ENCODE data around the gene NPB. TPM values are rescaled to one million over a fixed set of nuclear protein-coding genes. Genes with fewer than 3 reads are reported as not detected.

The NPB gene
- total RNA-seq, 2 experiments from 2014 or later, result not detected

- POLR2A ChIA-PET, result no interaction called here
These were observed 2.0 kb downstream of the NPB start for GRCh38 chr17:81903896-81904599.

GRCh38 chr17:81904600-81905423, 2.8 kb downstream of the NPB start:
- CTCF ChIA-PET, result no interaction called here
- DNase-seq, result no peak
- Mint-ChIP-seq H3K36me3 (peaks cover 15% of the 10 kb centered on the region), H3K9me3 (no peaks in the 10 kb centered on the region), H3K4me1 (ENCODE audit: low read depth) (peaks cover 8% of the 10 kb centered on the region), H3K27ac (no peak overlapping the region), H3K4me3 (no peak overlapping the region), H3K27me3 (peaks cover 8% of the 10 kb centered on the region)
- POLR2A ChIA-PET, result no interaction called here
- intact Hi-C loops (cut with micrococcal nuclease), result no loop called here

More at GRCh38 chr17:81903896-81904599, 2.0 kb downstream of the NPB start:
- no peaks in the 10 kb centered on the region for H3K9me3 Mint-ChIP-seq
- H3K36me3 Mint-ChIP-seq, result peaks cover 17% of the 10 kb centered on the region
- CTCF ChIA-PET, result no interaction called here
- H3K27me3 Mint-ChIP-seq, result peaks cover 8% of the 10 kb centered on the region
- DNase-seq, result no peak
- no peak overlapping the region for H3K4me3 Mint-ChIP-seq
- intact Hi-C loops (cut with micrococcal nuclease), result no loop called here
- H3K4me1 Mint-ChIP-seq (ENCODE audit: low read depth), result peaks cover 8% of the 10 kb centered on the region
- no peak overlapping the region for H3K27ac Mint-ChIP-seq

GRCh38 chr17:81905424-81905875, 3.4 kb downstream of the NPB start:
- intact Hi-C loops (cut with micrococcal nuclease), result no loop called here
- no peak overlapping the region for H3K27ac Mint-ChIP-seq
- POLR2A ChIA-PET, result no interaction called here

GRCh38 chr17:81905993-81906392, 4.0 kb downstream of the NPB start:
- peaks cover 9% of the 10 kb centered on the region for H3K4me1 Mint-ChIP-seq (ENCODE audit: low read depth)
- no peak overlapping the region for H3K27ac Mint-ChIP-seq
- CTCF ChIA-PET, result no interaction called here
- no peak for DNase-seq
- H3K36me3 Mint-ChIP-seq, result peaks cover 8% of the 10 kb centered on the region
- no peak overlapping the region for H3K4me3 Mint-ChIP-seq
- intact Hi-C loops (cut with micrococcal nuclease), result no loop called here
- H3K9me3 Mint-ChIP-seq, result no peaks in the 10 kb centered on the region
- POLR2A ChIA-PET, result no interaction called here
- peaks cover 5% of the 10 kb centered on the region for H3K27me3 Mint-ChIP-seq

More at GRCh38 chr17:81905424-81905875, 3.4 kb downstream of the NPB start:
- H3K27me3 Mint-ChIP-seq, result peaks cover 8% of the 10 kb centered on the region
- CTCF ChIA-PET, result no interaction called here
- H3K4me3 Mint-ChIP-seq, result no peak overlapping the region
- DNase-seq, result no peak
- no peaks in the 10 kb centered on the region for H3K9me3 Mint-ChIP-seq
- H3K36me3 Mint-ChIP-seq, result peaks cover 8% of the 10 kb centered on the region
- H3K4me1 Mint-ChIP-seq (ENCODE audit: low read depth), result peaks cover 12% of the 10 kb centered on the region

- CTCF ChIA-PET, result no interaction called here
- Mint-ChIP-seq H3K9me3 (no peaks in the 10 kb centered on the region), H3K36me3 (peaks cover 5% of the 10 kb centered on the region), H3K4me1 (ENCODE audit: low read depth) (peaks cover 4% of the 10 kb centered on the region), H3K27me3 (no peaks in the 10 kb centered on the region), H3K27ac (no peak overlapping the region), H3K4me3 (no peak overlapping the region)
- intact Hi-C loops (cut with micrococcal nuclease), result no loop called here
- DNase-seq, result no peak
- POLR2A ChIA-PET, result no interaction called here
These were observed 4.6 kb downstream of the NPB start for GRCh38 chr17:81906476-81907218.

GRCh38 chr17:81907219-81908145, 5.4 kb downstream of the NPB start:
- intact Hi-C loops (cut with micrococcal nuclease), result no loop called here
- H3K9me3 Mint-ChIP-seq, result no peaks in the 10 kb centered on the region
- no peak overlapping the region for H3K4me3 Mint-ChIP-seq
- ChIA-PET POLR2A (interaction anchor here (1.0 kb wide), 1 partner anchor 9 kb away, joined by 3 read pairs; no protein-coding TSS in a partner anchor), CTCF (no interaction called here)
- H3K27me3 Mint-ChIP-seq, result no peaks in the 10 kb centered on the region
- DNase-seq, result no peak
- H3K36me3 Mint-ChIP-seq, result peaks cover 7% of the 10 kb centered on the region
- peaks cover 4% of the 10 kb centered on the region for H3K4me1 Mint-ChIP-seq (ENCODE audit: low read depth)
- H3K27ac Mint-ChIP-seq, result no peak overlapping the region

- POLR2A ChIA-PET, result interaction anchor here (1.0 kb wide), 1 partner anchor 8 kb away, joined by 3 read pairs; no protein-coding TSS in a partner anchor
- Mint-ChIP-seq H3K27ac (no peak overlapping the region), H3K36me3 (peaks cover 15% of the 10 kb centered on the region), H3K9me3 (no peaks in the 10 kb centered on the region), H3K4me3 (no peak overlapping the region), H3K27me3 (no peaks in the 10 kb centered on the region), H3K4me1 (ENCODE audit: low read depth) (peaks cover 4% of the 10 kb centered on the region)
- intact Hi-C loops (cut with micrococcal nuclease), result no loop called here
- no peak for DNase-seq
- CTCF ChIA-PET, result interaction anchor here (0.9 kb wide), 1 partner anchor 39 kb away, joined by 4 read pairs; no protein-coding TSS in a partner anchor
These were observed 6.8 kb downstream of the NPB start for GRCh38 chr17:81908793-81909192.

GRCh38 chr17:81909231-81909630, 7.2 kb downstream of the NPB start:
- no peak for DNase-seq
- CTCF ChIA-PET, result interaction anchor here (0.9 kb wide), 1 partner anchor 39 kb away, joined by 4 read pairs; no protein-coding TSS in a partner anchor
- POLR2A ChIA-PET, result no interaction called here
- Mint-ChIP-seq H3K4me1 (ENCODE audit: low read depth) (peaks cover 4% of the 10 kb centered on the region), H3K36me3 (peaks cover 15% of the 10 kb centered on the region), H3K9me3 (no peaks in the 10 kb centered on the region), H3K27ac (no peak overlapping the region), H3K4me3 (peak overlapping the region; percentile 12), H3K27me3 (no peaks in the 10 kb centered on the region)
- intact Hi-C loops (cut with micrococcal nuclease), result no loop called here

- Mint-ChIP-seq H3K27ac (no peak overlapping the region), H3K4me1 (ENCODE audit: low read depth) (peaks cover 4% of the 10 kb centered on the region), H3K9me3 (no peaks in the 10 kb centered on the region), H3K4me3 (peak overlapping the region; percentile 85), H3K27me3 (no peaks in the 10 kb centered on the region), H3K36me3 (peaks cover 18% of the 10 kb centered on the region)
- intact Hi-C loops (cut with micrococcal nuclease), result loop anchor here (5.0 kb wide), 2 partner anchors 38 to 52 kb away; partner anchors contain the start of genes ARHGDIA and NOTUM
- ChIA-PET POLR2A (no interaction called here), CTCF (interaction anchor here (0.9 kb wide), 1 partner anchor 40 kb away, joined by 4 read pairs; no protein-coding TSS in a partner anchor)
- no peak for DNase-seq
These were observed 8.2 kb downstream of the NPB start for GRCh38 chr17:81909966-81910839.

- peaks cover 22% of the 10 kb centered on the region for H3K36me3 Mint-ChIP-seq
- no peak for DNase-seq
- H3K9me3 Mint-ChIP-seq, result no peaks in the 10 kb centered on the region
- no peaks in the 10 kb centered on the region for H3K27me3 Mint-ChIP-seq
- H3K27ac Mint-ChIP-seq, result no peak overlapping the region
- H3K4me3 Mint-ChIP-seq, result peak overlapping the region; percentile 85
- intact Hi-C loops (cut with micrococcal nuclease), result loop anchor here (5.0 kb wide), 2 partner anchors 39 to 51 kb away; partner anchors contain the start of genes ARHGDIA and NOTUM
- CTCF ChIA-PET, result no interaction called here
- peaks cover 7% of the 10 kb centered on the region for H3K4me1 Mint-ChIP-seq (ENCODE audit: low read depth)
- POLR2A ChIA-PET, result interaction anchor here (0.6 to 0.7 kb wide), 2 partner anchors 20 to 45 kb away, joined by 3 read pairs; partner anchors contain the start of genes ALYREF and ANAPC11
These were observed 8.8 kb downstream of the NPB start for GRCh38 chr17:81910840-81911276.

Data from activated CD4-positive, alpha-beta memory T cell treated with anti-CD3 and anti-CD28 coated beads for 36 hours (primary cell).